AG10803 (cell line): ENCODE measurements around the gene TUNAR.

Experiments
- DNase-seq: peaks from one replicate; pipeline ENCODE4 v3.0.0; 2010; ENCODE audit warnings: low read depth
- H3K4me3 ChIP-seq: 2 replicates; pipeline ENCODE4 v1.5.1; 2011; ENCODE audit warnings: mild to moderate bottlenecking, low read length, control low read depth
- CTCF ChIP-seq: conservative IDR thresholded peaks from 2 replicates; pipeline ENCODE4 v1.5.1; 2011; ENCODE audit warnings: mild to moderate bottlenecking, low read length, control low read depth, inconsistent platforms

Gene TUNAR

GRCh38 chr14:95833429-95833828, 43.2 kb upstream of the TUNAR start:
- no peak for DNase-seq
- no peak for TF ChIP-seq CTCF
- H3K4me3 ChIP-seq = no peak overlapping the region

DNA sequence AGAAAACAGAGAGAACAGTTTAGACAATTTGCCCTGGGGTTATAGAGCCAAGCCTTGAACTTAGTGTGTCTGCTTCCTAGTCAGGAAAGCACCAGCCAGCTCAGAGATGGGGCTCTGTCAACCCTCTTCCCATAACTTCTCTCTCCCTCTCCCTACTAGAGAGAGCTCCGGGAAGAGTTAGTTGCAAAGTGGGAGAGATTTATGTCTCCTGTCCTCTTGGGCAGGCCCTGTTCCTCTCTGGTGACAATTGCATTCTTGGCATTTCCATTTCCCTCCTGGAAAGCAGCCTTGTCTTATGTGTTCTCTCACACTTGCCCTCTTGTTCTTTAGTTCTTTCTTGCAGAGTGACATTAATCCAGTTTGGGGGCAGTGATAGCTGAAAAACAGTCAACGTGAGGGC, 42.1 kb upstream of the TUNAR start:
- no peak overlapping the region for H3K4me3 ChIP-seq
- no peak for TF ChIP-seq CTCF
- no peak for DNase-seq

DNA sequence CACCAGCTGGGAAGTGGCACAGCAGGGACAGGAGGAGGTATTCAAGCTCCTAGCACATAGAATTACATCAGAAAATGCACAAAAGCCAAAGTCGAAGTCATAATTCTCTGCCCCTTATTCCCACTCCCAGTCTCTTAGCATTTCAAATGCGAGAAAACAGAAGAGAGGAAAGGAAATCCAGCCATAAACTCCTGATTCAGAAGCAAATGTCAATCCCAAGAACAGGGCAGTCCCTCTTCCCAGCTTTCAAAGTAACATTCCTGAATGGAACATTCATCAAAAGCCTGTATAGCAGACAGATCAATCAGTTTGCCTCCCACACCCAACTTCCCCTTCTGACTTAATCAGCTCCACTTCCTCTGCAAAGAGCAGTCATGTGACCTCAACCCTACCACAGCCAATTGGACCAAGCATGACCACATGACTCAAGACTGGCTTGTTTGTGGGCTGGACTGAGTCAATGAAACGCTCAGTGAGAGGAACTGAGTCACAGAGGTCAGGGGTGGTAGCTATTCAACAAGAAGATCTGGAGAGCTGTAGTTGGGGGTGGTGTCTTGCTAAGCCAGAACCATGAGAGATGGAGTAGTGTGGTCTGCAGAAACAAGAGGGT, 41.4 kb upstream of the TUNAR start:
- H3K4me3 ChIP-seq = no peak overlapping the region
- no peak for DNase-seq
- TF ChIP-seq CTCF = no peak

- H3K4me3 ChIP-seq = no peak overlapping the region
- DNase-seq = no peak
- TF ChIP-seq CTCF = no peak
Measured at GRCh38 chr14:95838862-95839261, 37.8 kb upstream of the TUNAR start.

DNA sequence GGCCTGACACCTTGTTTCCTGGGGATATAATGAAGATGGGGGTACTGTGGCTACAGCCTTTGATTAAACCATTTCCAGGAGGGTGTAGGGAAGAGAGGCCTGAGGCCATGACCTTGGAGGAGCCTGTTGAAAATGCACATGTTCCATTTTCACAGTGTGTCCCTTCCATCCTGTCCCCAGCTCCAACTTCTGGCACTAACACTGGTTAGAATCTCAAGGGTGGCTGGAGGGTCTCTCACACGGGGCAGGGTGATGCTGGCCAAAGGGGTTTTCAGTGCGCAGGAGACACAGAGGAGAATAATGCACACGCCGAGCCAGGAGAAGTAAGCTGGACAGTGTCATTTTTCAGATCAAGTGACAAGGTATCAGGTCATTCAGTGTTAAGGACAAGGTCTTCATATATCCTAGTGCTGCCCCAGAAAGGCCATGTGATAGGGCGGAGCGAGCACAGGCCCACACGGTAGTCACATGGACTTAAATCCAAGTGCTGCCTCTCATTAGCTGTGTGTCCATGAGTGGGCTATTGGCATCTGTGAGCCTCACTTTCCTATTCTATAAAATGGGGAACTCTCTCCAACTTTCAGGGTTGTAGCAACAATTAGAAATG, 36.4 kb upstream of the TUNAR start:
- DNase-seq = no peak
- TF ChIP-seq CTCF = no peak
- no peak overlapping the region for H3K4me3 ChIP-seq

GRCh38 chr14:95841668-95842067, 35.0 kb upstream of the TUNAR start:
- DNase-seq = no peak
- no peak for TF ChIP-seq CTCF

DNA sequence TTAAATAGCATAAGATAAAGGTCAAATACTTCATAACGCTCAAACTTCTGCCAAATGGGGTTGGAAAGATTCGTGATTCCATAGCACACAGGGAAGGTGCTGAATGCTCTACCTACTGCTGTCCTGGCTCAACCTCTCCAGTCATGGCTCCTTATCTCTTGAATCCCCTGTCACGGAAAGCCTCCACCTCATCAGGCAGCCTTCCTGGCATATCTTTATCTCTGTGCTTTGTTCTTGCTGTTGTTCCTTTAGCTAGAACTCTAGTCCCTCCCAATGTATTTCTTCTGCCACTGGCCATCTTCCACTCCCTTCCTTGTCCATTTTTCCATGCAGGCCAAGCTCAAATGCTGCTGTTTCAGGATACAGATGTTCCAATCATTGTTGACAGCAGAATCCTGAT, 26.9 kb upstream of the TUNAR start:
- no peak overlapping the region for H3K4me3 ChIP-seq
- no peak for DNase-seq
- TF ChIP-seq CTCF = no peak

More at GRCh38 chr14:95841668-95842067, 35.0 kb upstream of the TUNAR start:
- H3K4me3 ChIP-seq = no peak overlapping the region
